Muscle layer of colon (tissue), 2 donors: ENCODE results near the gene ITSN2.
A peak's percentile ranks its signal among the peaks of the same experiment; 100 is the strongest.

ENCODE experiments used
- H3K27ac ChIP-seq: one replicate; pipeline ENCODE4 v1.7.0; 2013; ENCODE audit warnings: low read depth, mild to moderate bottlenecking, low read length, moderate library complexity
- H3K27me3 ChIP-seq, 2 donors: one replicate each; pipeline ENCODE4 v1.7.0; 2013; ENCODE audit warnings: low read length in 2 of 2, mild to moderate bottlenecking in 2 of 2; ENCODE audit not compliant: insufficient read depth in 2 of 2, control insufficient read depth in 1 of 2
- H3K36me3 ChIP-seq: one replicate; pipeline ENCODE4 v1.7.0; 2013; ENCODE audit warnings: mild to moderate bottlenecking, low read length; ENCODE audit not compliant: insufficient read depth
- H3K4me1 ChIP-seq: one replicate; pipeline ENCODE4 v1.7.0; 2013; ENCODE audit warnings: mild to moderate bottlenecking, low read length; ENCODE audit not compliant: insufficient read depth
- H3K4me3 ChIP-seq, 2 donors: one replicate each; pipeline ENCODE4 v1.7.0; 2013; ENCODE audit warnings: low read length in 2 of 2, low read depth in 1 of 2, mild to moderate bottlenecking in 1 of 2, moderate library complexity in 1 of 2
- H3K9ac ChIP-seq: one replicate; pipeline ENCODE4 v1.7.0; 2013; ENCODE audit warnings: low read length
- H3K9me3 ChIP-seq: one replicate; pipeline ENCODE4 v1.7.0; 2013; ENCODE audit warnings: mild to moderate bottlenecking, low read length
- donor health status: abdominal sarcoma.
- donor health status: Adenocarcinoma of cecum.

ITSN2 gene

DNA sequence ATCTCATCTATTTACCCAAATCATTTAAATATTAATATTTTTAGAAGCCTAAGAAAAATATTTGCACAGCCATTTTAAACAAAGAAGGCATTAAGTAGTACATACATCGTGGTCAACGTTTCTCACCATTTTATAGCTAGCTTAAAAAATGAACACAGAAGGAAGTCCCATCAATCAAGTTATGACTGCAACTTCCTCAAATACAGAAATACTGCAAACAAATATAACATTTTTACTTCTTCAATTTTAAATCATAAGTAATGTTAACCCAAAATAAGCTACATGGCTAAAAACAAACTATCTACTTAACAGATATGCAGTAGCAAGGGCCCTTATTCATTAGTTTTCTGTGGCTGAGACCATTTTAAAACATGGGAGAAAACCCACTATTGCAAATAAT lies 30.6 kb downstream of the ITSN2 start:
- no peak overlapping the region for H3K4me3 ChIP-seq
- peaks cover 13% of the 10 kb centered on the region for H3K4me1 ChIP-seq

DNA sequence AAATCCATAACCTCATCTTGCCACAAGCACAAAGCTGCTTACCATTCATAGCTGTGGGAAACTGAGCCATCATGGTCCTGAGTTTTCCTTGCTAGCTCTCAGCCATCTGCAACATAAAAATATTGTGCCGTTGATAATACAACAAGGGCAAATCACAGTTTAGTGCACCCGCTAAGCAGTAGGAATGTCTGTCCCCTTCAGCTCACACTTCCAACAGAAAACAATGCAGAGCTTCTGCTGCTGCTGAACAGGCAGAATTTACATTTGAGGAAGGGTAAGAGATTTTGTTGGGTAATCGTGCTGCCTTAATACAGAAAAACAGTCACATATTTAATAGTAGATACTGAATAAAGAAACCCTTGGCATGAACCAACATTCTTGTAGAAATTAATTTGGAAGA lies 32.3 kb downstream of the ITSN2 start:
- H3K27ac ChIP-seq, result no peak overlapping the region
- H3K9me3 ChIP-seq, result no peaks in the 10 kb centered on the region
- H3K36me3 ChIP-seq, result no peaks in the 10 kb centered on the region
- peaks cover 7% of the 10 kb centered on the region for H3K4me1 ChIP-seq
- H3K9ac ChIP-seq, result no peak overlapping the region
- H3K4me3 ChIP-seq, result no peak overlapping the region
- H3K27me3 ChIP-seq, result no peaks in the 10 kb centered on the region

More for the DNA sequence above, 30.6 kb downstream of the ITSN2 start:
- H3K9me3 ChIP-seq, result no peaks in the 10 kb centered on the region
- H3K27ac ChIP-seq, result no peak overlapping the region
- no peaks in the 10 kb centered on the region for H3K36me3 ChIP-seq
- H3K9ac ChIP-seq, result no peak overlapping the region
- no peaks in the 10 kb centered on the region for H3K27me3 ChIP-seq

DNA sequence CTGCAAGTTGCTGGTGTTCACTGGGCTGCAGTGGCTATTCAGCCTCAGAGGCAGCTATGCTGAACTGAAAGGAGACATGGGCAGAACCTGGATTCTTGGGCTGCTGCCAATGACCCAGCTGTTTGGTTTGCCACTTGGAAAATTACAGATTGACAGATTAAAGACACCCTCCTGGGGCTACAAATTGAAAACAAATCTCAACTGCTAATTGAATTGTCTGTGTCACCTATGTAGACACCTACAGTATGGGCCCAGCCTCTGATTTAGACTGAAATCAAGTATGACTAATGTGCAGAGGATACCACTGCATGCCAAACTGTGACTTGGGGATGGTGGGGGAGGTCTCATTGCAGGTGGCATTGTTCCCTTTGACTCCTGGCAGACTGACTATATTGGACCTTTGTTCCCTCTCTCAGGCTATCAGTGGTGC lies 42.8 kb downstream of the ITSN2 start:
- no peak overlapping the region for H3K9ac ChIP-seq
- H3K4me3 ChIP-seq, result no peak overlapping the region
- no peak overlapping the region for H3K27ac ChIP-seq
- H3K27me3 ChIP-seq, result no peaks in the 10 kb centered on the region
- no peaks in the 10 kb centered on the region for H3K36me3 ChIP-seq
- H3K9me3 ChIP-seq, result no peaks in the 10 kb centered on the region
- H3K4me1 ChIP-seq, result peaks cover 6% of the 10 kb centered on the region

DNA sequence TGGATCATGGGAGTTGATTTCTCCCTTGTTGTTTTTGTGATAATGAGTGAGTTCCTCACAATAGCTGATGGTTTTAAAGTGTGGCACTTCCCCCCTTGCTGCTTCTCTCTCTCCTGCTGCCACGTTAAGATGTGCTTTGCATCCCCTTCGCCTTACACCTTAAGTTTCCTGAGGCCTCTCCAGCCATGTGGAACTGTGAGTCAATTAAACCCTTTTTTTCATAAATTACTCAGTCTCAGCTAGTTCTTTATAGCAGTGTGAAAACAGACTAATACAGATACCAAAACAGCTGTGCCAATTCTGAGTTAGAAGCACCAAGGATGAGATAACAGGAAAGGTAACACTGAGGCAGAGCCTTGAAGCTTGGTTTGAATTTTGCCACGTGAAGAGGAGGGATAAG lies 44.7 kb downstream of the ITSN2 start:
- peaks cover 8% of the 10 kb centered on the region for H3K36me3 ChIP-seq

DNA sequence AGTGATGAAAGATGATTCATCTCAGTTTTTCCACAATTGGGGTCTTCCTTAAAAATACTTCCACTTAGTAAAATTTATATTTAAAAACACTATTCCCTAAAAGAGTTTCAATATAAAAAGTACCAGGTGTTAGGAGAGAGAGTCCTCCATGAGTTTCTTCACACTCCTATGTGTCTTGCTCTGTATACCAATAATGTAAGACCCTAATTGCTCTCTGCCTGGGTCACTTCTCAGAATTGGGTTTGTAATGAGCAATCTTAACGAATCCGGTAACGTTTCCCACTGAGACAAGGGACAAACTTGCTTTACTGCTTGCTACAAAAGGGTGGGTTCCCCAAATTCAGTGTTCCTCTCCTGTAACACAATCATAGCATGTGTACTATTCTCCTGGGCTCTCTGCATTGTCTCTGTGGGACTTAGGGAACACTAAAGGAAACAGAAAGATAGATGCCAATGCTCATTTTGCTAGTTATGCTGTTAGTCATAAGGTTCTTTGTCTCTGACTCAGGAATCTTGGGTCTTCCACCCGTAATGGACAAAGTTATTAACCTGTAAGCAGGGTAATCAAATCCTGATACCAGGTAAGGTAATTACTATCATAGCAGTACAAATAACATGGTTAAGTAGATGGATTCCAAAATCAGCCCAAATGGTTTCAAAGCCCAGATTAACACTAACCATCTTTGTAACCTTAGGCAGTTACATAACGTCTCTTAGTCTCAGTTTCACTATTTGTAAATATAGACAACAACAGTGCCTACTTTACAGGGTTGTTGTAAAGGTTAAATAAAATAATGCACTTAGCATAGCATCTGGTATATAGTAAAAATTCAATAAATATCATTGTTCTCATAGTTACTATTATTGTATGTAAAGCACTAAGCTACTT lies 46.3 kb downstream of the ITSN2 start:
- peaks cover 18% of the 10 kb centered on the region for H3K36me3 ChIP-seq
- no peaks in the 10 kb centered on the region for H3K9me3 ChIP-seq
- H3K4me1 ChIP-seq, result peaks cover 6% of the 10 kb centered on the region
- H3K9ac ChIP-seq, result no peak overlapping the region
- no peak overlapping the region for H3K27ac ChIP-seq
- no peaks in the 10 kb centered on the region for H3K27me3 ChIP-seq
- H3K4me3 ChIP-seq, result no peak overlapping the region

More for the DNA sequence above, 44.7 kb downstream of the ITSN2 start:
- no peaks in the 10 kb centered on the region for H3K27me3 ChIP-seq
- H3K9ac ChIP-seq, result no peak overlapping the region
- H3K9me3 ChIP-seq, result no peaks in the 10 kb centered on the region
- no peak overlapping the region for H3K27ac ChIP-seq
- H3K4me3 ChIP-seq, result no peak overlapping the region
- peaks cover 6% of the 10 kb centered on the region for H3K4me1 ChIP-seq

DNA sequence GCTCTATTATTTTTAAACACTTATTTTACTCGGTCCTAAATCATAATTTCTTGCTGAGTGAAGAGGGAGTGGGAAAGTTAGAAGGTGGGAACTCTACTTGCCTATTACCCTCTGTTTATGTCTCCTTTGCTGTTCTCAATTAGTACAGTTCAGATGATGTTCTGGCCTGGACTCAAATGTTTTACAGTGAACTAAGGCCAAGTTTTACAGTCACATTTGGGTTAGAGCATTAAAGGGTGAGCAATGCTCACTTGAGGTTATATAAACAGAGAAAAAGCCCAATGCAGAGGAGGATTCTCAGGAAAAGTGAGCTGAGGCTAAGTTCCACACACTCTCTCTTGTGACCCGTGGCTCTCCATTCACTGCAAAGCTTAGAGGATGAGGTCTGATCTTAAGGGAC lies 52.4 kb downstream of the ITSN2 start:
- peaks cover 40% of the 10 kb centered on the region for H3K36me3 ChIP-seq
- no peak overlapping the region for H3K4me3 ChIP-seq
- H3K4me1 ChIP-seq, result peaks cover 23% of the 10 kb centered on the region
- H3K9ac ChIP-seq, result no peak overlapping the region
- H3K27me3 ChIP-seq, result no peaks in the 10 kb centered on the region
- no peaks in the 10 kb centered on the region for H3K9me3 ChIP-seq
- no peak overlapping the region for H3K27ac ChIP-seq

DNA sequence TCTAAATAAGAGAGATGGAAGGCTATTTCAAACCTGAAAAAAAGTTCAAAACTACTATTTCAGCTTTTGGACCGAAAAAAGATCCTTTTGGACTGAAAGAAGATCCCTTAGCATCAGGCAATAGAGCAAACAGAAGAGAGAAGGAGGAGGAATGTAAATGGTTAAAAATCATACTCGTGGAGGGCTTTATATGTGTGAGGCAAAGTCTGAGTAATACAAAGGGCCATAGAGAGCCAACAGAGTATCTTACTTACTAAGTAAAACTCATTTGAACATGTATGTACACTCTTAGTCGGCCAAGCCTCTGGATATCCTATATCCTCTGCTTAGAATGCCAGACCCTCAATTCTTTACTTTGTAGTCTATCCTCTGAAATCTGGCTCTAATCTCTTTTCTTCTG lies 55.7 kb downstream of the ITSN2 start:
- H3K36me3 ChIP-seq, result peaks cover 53% of the 10 kb centered on the region
- no peaks in the 10 kb centered on the region for H3K27me3 ChIP-seq
- no peak overlapping the region for H3K4me3 ChIP-seq
- H3K9ac ChIP-seq, result no peak overlapping the region
- peak overlapping the region; percentile 6 for H3K27ac ChIP-seq
- H3K4me1 ChIP-seq, result peaks cover 23% of the 10 kb centered on the region
- H3K9me3 ChIP-seq, result no peaks in the 10 kb centered on the region

DNA sequence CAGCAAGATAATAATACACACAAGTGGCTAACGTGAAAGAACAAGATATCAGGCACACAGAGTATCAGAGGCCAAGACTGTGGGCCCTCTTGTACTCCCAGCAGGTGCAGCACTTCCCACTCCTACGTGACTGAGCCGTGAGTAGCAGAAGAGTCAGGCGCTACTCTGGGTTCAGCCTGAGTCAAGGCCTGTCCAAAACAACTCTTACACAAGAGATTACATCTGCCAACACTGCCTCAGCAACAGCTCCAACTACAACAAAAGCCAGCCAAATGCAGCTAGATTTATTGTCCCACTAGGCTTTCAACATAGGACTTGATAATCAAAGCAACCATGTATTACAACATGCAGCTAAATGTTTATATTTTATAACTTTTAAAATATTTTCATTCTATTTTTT lies 56.2 kb downstream of the ITSN2 start:
- Histone ChIP-seq H3K4me3 (no peak overlapping the region), H3K36me3 (peaks cover 54% of the 10 kb centered on the region), H3K27me3 (no peaks in the 10 kb centered on the region), H3K4me1 (peaks cover 23% of the 10 kb centered on the region), H3K27ac (peak overlapping the region; percentile 65), H3K9me3 (no peaks in the 10 kb centered on the region), H3K9ac (no peak overlapping the region)

DNA sequence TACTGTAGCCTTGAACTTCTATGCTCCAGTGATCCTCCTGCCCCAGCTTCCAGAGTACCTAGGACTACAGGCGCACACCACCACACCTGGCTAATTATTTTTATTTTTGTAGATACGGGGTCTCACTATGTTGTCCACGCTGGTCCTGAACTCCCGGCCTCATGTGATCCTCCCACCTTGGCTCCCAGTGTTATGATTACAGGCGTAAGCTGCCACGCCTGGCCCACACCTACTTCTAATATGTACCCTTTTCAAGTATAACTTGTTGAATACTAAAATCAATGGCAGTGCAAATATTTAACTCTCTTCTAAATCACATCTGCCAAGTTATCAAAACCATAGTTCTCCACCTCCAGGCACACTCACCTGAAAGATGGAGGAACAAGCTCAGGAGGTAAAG lies 58.7 kb downstream of the ITSN2 start:
- H3K27me3 ChIP-seq, result no peaks in the 10 kb centered on the region
- H3K9me3 ChIP-seq, result no peaks in the 10 kb centered on the region
- H3K36me3 ChIP-seq, result peaks cover 57% of the 10 kb centered on the region
- H3K4me1 ChIP-seq, result peaks cover 14% of the 10 kb centered on the region
- H3K9ac ChIP-seq, result no peak overlapping the region
- H3K4me3 ChIP-seq, result no peak overlapping the region
- H3K27ac ChIP-seq, result no peak overlapping the region

DNA sequence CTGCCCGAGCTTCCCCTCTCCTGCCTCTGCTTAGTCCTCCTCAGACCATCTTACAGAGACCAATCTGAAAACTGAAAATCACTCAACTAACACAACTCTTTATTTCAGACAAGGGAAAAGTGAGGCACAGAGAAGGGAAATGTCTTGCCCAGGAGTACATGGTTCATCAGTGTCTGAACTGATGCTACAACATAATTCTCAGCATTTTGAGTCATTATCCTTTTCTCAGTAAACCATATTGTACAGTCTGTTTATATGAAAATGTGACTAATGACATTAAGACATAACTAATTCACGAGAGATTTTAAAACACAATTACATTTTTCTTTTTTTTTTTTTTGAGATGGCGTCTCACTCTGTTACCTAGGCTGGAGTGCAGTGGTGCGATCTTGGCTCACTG lies 62.7 kb downstream of the ITSN2 start:
- H3K36me3 ChIP-seq, result peaks cover 80% of the 10 kb centered on the region
- H3K4me1 ChIP-seq, result no peaks in the 10 kb centered on the region
- no peak overlapping the region for H3K27ac ChIP-seq
- H3K27me3 ChIP-seq, result no peaks in the 10 kb centered on the region
- no peak overlapping the region for H3K4me3 ChIP-seq
- no peaks in the 10 kb centered on the region for H3K9me3 ChIP-seq
- H3K9ac ChIP-seq, result no peak overlapping the region

DNA sequence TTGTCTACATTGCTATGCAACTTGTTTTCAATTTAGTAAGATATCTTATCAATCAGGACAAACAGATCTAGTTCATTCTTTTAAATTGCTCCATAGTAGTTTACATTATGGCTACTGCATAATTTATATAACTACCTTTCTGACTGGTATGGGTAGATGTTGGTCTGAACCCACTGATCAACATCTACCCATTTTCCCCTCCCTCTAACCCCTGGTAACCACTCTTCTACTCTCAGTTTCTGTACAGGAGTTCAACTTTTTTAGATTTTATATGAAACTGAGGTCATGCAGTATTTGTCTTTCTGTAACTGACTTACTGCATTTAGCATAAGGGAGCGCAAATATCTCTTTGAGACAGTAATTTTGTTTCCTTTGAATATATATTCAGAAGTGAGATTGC lies 73.2 kb downstream of the ITSN2 start:
- Histone ChIP-seq H3K9ac (no peak overlapping the region), H3K27me3 (no peaks in the 10 kb centered on the region), H3K36me3 (peaks cover 32% of the 10 kb centered on the region)

More for the DNA sequence above, 73.2 kb downstream of the ITSN2 start:
- no peak overlapping the region for H3K4me3 ChIP-seq
- no peaks in the 10 kb centered on the region for H3K9me3 ChIP-seq
- no peaks in the 10 kb centered on the region for H3K4me1 ChIP-seq
- no peak overlapping the region for H3K27ac ChIP-seq
